T1000 (cell line): ENCODE measurements around the gene SPRY4.
"Not testable (repeated sequence)": the region's sequence is repeated elsewhere in the genome, so short reads cannot be mapped to it uniquely, and the experiment has no call there.

Source experiments
- DNase-seq: peaks from one replicate; lab custom pipeline; 2025; ENCODE audit warnings: mixed read lengths; lab: John Stamatoyannopoulos, UW

Gene SPRY4

GRCh38 chr5:142315096-142315900, 9.5 kb downstream of the SPRY4 start:
- no peak for DNase-seq

- DNase-seq, result no peak
Observed at GRCh38 chr5:142314606-142315005, 10.2 kb downstream of the SPRY4 start.

GRCh38 chr5:142314109-142314508, 10.7 kb downstream of the SPRY4 start:
- DNase-seq, result no peak

GRCh38 chr5:142313682-142314081, 11.1 kb downstream of the SPRY4 start:
- DNase-seq, result no peak

GRCh38 chr5:142313275-142313674, 11.5 kb downstream of the SPRY4 start:
- no peak for DNase-seq

GRCh38 chr5:142312399-142312798, 12.4 kb downstream of the SPRY4 start:
- DNase-seq, result no peak

- DNase-seq, result no peak
Observed at GRCh38 chr5:142311725-142312124, 13.1 kb downstream of the SPRY4 start.

GRCh38 chr5:142310803-142311202, 14.0 kb downstream of the SPRY4 start:
- DNase-seq, result no peak

- DNase-seq, result no peak
Observed at GRCh38 chr5:142309747-142310318, 15.0 kb downstream of the SPRY4 start.

GRCh38 chr5:142308358-142308757, 16.5 kb downstream of the SPRY4 start:
- DNase-seq, result no peak

- no peak for DNase-seq
Observed at GRCh38 chr5:142307146-142307890, 17.5 kb downstream of the SPRY4 start.

GRCh38 chr5:142306077-142306502, 18.7 kb downstream of the SPRY4 start:
- DNase-seq, result no peak

GRCh38 chr5:142305211-142305610, 19.6 kb downstream of the SPRY4 start:
- no peak for DNase-seq

GRCh38 chr5:142304013-142304701, 20.7 kb downstream of the SPRY4 start:
- DNase-seq, result no peak

- DNase-seq, result no peak
Observed at GRCh38 chr5:142303565-142303964, 21.3 kb downstream of the SPRY4 start.

GRCh38 chr5:142301540-142301939, 23.3 kb downstream of the SPRY4 start:
- DNase-seq, result no peak

GRCh38 chr5:142300677-142301076, 24.1 kb downstream of the SPRY4 start:
- no peak for DNase-seq

GRCh38 chr5:142298789-142299188, 26.0 kb downstream of the SPRY4 start:
- DNase-seq, result no peak

GRCh38 chr5:142297786-142298185, 27.0 kb downstream of the SPRY4 start:
- not testable (repeated sequence) for DNase-seq

GRCh38 chr5:142296914-142297417, 27.9 kb downstream of the SPRY4 start:
- DNase-seq, result no peak

GRCh38 chr5:142295960-142296860, 28.6 kb downstream of the SPRY4 start:
- no peak for DNase-seq
